GM18526 (cell line): ENCODE data around the gene BCDIN3D.

Experiments
- POLR2A ChIP-seq: IDR thresholded peaks from 3 replicates; pipeline ENCODE4 v1.6.1; 2011; ENCODE audit not compliant: insufficient read length; ENCODE audit errors: extremely low read depth

Gene BCDIN3D

GRCh38 chr12:49800421-49801140 lies 42.3 kb downstream of the BCDIN3D start:
- no peak for TF ChIP-seq POLR2A

- TF ChIP-seq POLR2A = no peak
Measured at GRCh38 chr12:49798934-49799333, 44.0 kb downstream of the BCDIN3D start.

DNA sequence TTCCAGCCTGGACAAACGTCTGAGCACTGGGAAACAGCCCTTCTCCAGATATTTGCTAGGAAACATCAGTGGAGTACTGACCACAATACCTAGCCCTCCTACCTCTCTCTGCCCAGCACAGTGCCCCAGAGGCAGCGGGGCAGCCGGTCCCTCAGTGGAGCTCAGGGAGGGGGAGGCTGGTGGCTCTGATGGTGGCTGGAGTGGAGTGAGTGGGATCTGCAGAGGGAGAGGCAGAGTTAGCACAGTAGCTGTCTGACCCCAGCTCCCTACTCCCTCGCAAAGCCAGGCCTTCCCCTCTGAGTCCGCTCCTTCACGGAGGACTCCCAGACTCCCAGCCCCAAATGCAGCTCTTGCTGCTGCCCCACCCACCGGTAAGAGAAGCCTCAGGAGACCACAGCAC lies 44.7 kb downstream of the BCDIN3D start:
- TF ChIP-seq POLR2A = no peak

DNA sequence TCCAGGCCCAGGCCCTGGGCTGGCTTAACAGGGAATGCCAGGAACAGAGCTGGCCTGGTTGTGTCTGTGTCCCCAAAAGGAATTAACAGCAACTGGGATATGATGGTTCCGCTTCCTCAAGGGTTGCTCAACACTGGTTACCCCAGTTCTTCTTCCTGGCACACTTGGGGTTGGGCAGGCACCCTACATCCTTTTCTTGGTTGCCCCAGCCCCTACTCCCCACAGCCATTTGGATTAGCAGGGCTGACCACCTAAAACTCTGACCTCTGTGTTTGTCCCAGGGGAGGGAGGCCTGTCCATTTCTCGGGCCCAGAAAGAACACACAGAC lies 45.5 kb downstream of the BCDIN3D start:
- TF ChIP-seq POLR2A = no peak

DNA sequence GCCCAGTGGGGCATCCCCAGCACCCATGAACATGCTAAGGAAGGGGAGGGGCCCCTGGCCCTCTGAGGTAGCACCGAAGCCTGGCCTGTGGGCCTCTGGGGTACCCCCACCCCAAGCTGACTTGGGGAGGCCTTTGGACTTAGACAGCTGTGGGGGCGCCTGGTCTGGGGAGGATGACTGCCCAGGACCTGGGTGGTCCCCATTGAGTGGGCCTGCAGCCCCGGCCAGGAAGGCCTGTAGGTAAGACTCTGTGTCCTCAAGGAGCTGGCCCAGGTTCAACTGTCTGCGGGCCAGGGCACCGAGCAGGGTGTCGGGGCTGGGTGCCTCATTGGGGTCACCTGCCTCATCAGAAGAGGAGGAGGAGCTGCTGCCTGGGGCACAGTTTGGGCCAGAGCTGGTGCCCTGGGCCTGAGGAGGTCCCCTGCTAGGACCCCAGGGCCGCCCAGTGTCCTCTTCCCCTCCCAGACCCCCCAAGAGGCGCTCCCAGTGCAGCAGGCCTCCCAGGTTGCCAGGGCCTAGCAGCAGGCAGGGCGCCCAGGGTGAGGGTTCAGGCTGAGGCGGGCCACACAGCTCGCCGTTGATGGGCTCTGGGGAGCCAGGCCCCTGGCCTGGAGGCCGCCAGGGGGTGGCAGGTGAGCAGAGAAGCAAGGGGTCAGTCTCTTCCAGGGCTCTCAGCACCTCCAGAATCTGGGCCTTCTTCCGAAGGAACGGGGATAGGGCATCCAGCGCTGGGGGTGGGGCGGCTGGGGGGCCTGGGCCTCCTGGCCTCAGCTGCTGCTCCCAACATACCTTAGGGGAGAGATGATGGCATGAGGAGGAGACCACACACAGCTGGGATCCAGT lies 46.1 kb downstream of the BCDIN3D start:
- no peak for TF ChIP-seq POLR2A

- no peak for TF ChIP-seq POLR2A
Measured at GRCh38 chr12:49796155-49796554, 46.8 kb downstream of the BCDIN3D start.

- TF ChIP-seq POLR2A = no peak
Measured at GRCh38 chr12:49795654-49796105, 47.2 kb downstream of the BCDIN3D start.

- no peak for TF ChIP-seq POLR2A
Measured at GRCh38 chr12:49794811-49795653, 47.9 kb downstream of the BCDIN3D start.

GRCh38 chr12:49794021-49794420 lies 48.9 kb downstream of the BCDIN3D start:
- no peak for TF ChIP-seq POLR2A

GRCh38 chr12:49793620-49794019 lies 49.3 kb downstream of the BCDIN3D start:
- no peak for TF ChIP-seq POLR2A

- TF ChIP-seq POLR2A = no peak
Measured at GRCh38 chr12:49792976-49793580, 49.8 kb downstream of the BCDIN3D start.

- TF ChIP-seq POLR2A = no peak
Measured at GRCh38 chr12:49792181-49792970, 50.5 kb downstream of the BCDIN3D start.

DNA sequence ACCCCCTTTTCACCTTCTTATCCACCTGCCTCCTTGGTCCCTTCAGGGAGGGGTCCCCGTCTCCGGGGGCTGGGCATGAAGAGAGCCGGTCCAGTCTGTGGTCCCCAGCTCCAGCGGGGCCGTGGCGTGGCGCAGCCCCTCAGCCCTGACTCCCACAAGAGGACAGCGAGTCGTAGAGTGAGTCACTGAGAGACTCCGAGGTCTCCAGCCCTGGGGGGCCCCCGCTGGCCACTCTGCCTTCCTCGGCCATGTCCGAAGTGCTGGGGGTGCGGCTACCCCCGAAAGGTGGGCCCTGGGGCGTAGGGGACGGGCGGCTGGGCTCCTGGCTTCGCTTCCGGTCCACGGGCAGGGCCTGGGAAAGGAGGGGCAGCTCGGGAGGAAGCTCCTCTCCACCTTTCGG lies 51.2 kb downstream of the BCDIN3D start:
- no peak for TF ChIP-seq POLR2A

GRCh38 chr12:49790741-49791555 lies 52.0 kb downstream of the BCDIN3D start:
- TF ChIP-seq POLR2A = no peak

DNA sequence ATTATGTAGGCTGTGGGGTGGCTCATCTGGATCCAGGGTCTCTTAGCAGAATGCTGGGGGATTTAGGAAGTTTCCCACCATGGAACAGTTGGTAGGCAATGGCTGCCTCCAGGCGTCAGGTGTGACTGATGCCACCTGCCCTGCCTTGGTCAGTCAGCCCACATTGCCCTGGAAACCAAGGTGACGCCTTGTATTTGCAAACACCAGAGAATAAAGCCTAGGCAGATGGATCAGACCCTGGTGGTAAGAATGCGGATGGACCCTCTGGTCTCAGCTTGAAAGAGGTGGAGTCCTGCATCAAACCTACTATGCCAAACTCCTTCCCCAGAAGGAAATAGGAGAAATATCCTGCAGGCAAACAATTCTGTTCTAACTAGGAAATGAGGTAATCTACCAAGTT lies 52.9 kb downstream of the BCDIN3D start:
- TF ChIP-seq POLR2A = no peak
